Measurements from ENCODE around the gene NUP42.
A peak's percentile ranks its signal among the peaks of the same experiment; 100 is the strongest.

NUP42 gene

DNA sequence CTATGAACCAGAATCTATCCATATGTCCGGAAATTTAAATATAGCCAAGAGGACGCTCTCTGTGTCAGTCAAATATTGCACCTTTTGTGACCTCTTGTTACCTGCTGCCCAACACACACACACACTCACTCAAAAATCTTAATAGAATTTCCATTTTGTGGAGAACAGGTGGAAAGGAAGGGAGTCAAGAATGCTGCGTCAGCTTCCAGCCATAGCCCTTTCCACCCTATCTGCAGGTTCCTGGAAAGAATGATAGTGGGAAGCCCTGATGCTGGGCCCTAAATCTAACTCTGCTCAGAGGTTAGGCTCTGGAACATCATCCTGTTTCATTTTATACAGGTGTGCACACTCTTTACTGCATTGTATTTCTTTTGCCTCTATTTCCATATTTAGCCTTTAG, 55.2 kb downstream of the NUP42 start:
- DNase-seq: no peak

GRCh38 chr7:23238983-23239652, 57.3 kb downstream of the NUP42 start:
- no peak for DNase-seq

DNA sequence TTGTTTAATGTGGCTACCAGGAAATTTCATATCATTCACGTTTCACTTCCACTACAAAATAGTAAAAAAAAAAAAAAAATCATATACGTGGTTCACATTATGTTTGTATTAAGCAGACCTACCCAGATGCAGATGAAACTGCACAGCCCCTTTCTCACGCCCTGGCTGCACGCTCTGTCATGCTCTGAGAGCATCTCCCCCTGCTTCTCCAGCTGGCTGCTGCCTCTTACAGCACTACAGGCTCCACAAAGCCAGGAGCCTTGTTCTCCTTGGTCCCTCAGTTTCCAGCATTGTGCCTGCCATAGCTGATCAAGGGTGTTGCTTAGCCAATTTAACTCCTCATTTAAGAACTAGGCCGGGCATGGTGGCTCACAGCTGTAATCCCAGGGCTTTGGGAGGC, 57.9 kb downstream of the NUP42 start:
- no peak for DNase-seq

DNA sequence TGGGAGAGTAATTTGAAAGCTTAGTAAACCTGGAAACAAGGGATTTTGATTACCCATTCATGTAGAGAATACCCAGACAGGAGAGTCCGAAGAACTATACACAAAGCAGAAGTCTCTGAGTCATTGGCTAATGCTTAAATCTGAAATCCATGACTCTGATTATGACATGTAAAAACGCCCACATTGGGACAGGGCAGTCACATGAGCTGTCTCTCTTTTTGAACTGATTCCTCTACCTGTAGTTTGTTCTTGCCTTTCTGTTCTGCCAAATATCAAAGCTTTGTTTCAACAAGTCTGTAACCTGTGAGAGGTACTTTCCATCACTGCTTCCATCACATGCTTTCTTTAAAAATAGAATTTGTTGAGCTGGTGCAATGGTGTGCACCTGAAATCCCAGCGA, 60.5 kb downstream of the NUP42 start:
- no peak for DNase-seq

GRCh38 chr7:23242935-23243334, 61.1 kb downstream of the NUP42 start:
- no peak for DNase-seq

GRCh38 chr7:23246555-23246954, 64.7 kb downstream of the NUP42 start, which contains the start of gene GPNMB:
TSS of gene GPNMB (plus strand) at chr7:23246775. CDS start at chr7:23246858, 83 bp downstream.
- DNase-seq: peak; percentile 90

DNA sequence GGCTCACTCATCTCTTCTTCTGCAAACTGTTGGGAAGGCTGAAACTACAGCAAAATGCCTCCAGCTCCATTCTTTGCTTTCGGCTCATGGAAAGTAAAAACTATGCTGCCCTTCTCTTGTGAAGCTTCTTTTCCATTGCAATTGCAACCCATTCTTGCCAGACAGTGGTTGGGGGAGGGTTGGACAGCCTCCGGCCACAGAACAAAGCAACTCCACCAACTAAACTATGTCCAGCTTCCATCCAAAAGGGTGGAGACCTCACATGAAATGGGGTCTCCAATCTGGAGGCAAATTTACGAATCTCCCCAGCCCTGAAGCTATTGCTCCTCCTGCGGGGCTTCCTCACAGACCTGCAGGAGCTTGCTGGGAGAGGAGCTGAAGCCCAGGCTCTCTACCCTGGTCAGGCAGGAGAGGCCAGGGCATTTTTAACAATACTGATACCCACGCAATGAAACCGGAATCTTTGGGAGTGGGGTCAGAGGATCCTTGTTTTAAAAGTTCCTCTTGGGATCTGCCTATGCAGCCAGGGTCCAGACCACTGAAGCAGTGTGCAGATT, 65.3 kb downstream of the NUP42 start:
- DNase-seq: no peak

DNA sequence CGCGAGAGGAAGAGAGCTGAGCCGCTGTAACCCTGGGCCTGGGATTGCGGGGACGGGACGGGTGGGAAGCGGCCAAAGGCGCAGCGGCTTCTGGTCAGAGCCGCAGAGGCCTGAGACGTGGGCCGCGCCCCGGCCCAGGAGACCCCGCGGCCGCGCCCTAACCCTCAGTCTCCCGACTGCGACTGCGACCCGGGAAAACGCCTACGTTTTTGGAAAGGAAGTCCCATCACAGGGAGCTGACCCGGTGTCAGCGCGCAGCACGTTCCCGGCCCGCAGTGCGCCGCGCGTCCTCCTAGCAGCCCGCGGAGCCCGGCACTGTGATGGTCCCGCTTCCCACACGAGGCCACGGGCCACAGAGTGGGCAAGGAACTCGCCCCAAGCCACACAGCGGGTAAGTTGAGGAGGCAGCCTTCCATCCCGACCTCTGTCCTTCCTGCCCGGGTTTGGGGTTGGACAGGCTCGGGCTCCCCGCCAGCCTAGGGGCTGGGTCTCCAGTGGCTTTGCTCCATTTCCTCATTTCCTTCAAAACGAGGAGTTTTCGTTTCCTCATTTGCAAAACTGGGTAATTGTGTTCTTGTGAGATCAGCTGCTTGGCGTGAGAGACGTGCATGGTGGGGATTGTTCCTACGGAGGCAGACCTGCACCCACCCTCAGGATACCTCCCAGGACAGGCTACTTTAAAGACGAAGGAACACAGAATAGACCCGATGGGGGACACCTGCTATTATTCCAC, 65.9 kb downstream of the NUP42 start:
- DNase-seq: peak; percentile 16

- DNase-seq: no peak
Observed at GRCh38 chr7:23249486-23249885, 67.6 kb downstream of the NUP42 start.
